RWPE2 (cell line): ENCODE data around the gene PLEKHN1.
A peak's percentile ranks its signal among the peaks of the same experiment; 100 is the strongest.

Experiments
- ATAC-seq: fragments of 200-7000 bp; cut with Tn5 transposase; 3 replicates; pipeline ENCODE4 v1.9.1; 2021; ENCODE audit warnings: low read depth
- DNase-seq: peaks from one replicate; pipeline ENCODE4 v3.0.0-alpha.2; 2020; ENCODE audit warnings: low spot score
- H3K27ac ChIP-seq: fragments of 450-650 bp; 2 replicates; pipeline ENCODE4 v1.5.1; 2017; ENCODE audit warnings: mild to moderate bottlenecking; ENCODE audit not compliant: poor library complexity, severe bottlenecking
- H3K27me3 ChIP-seq: fragments of 250-450 bp; sonication (Bioruptor Pico); 2 replicates; pipeline ENCODE4 v1.5.1; 2021; ENCODE audit warnings: mild to moderate bottlenecking, moderate library complexity; ENCODE audit not compliant: insufficient read depth, poor library complexity, severe bottlenecking
- H3K36me3 ChIP-seq: fragments of 250-450 bp; sonication (Bioruptor Pico); 2 replicates; pipeline ENCODE4 v1.5.1; 2020; ENCODE audit warnings: low read depth, mild to moderate bottlenecking, moderate library complexity
- H3K4me1 ChIP-seq: fragments of 250-450 bp; sonication (Bioruptor Pico); 2 replicates; pipeline ENCODE4 v1.5.1; 2021; ENCODE audit warnings: mild to moderate bottlenecking, moderate library complexity; ENCODE audit not compliant: insufficient read depth, poor library complexity, severe bottlenecking
- H3K4me3 ChIP-seq: fragments of 250-450 bp; sonication (Bioruptor Pico); 2 replicates; pipeline ENCODE4 v1.5.1; 2021; ENCODE audit warnings: mild to moderate bottlenecking, moderate library complexity; ENCODE audit not compliant: severe bottlenecking
- H3K9me3 ChIP-seq: fragments of 250-450 bp; sonication (Bioruptor Pico); 2 replicates; pipeline ENCODE4 v1.5.1; 2021; ENCODE audit warnings: mild to moderate bottlenecking, moderate library complexity; ENCODE audit not compliant: severe bottlenecking
- TF ChIP-seq, protein P1 (sequence below): fragments of 450-650 bp; IDR thresholded peaks from one replicate; pipeline ENCODE4 v1.5.1; 2017; ENCODE audit warnings: mild to moderate bottlenecking, moderate library complexity; ENCODE audit not compliant: poor library complexity, severe bottlenecking

Gene PLEKHN1

GRCh38 chr1:1020000-1020404, 53.7 kb downstream of the PLEKHN1 start, which contains the start of gene AGRN:
TSS of gene AGRN (plus strand) at chr1:1020120. CDS start at chr1:1020173, 53 bp downstream.
- Histone ChIP-seq H3K36me3 (peaks cover 28% of the 10 kb centered on the region), H3K4me1 (peaks cover 23% of the 10 kb centered on the region), H3K27ac (peak within 1 kb of the TSS; percentile 96), H3K27me3 (no peaks in the 10 kb centered on the region), H3K4me3 (peak within 1 kb of the TSS; percentile 99), H3K9me3 (no peaks in the 10 kb centered on the region)
- ATAC-seq = no peak
- TF ChIP-seq, protein P1, sequence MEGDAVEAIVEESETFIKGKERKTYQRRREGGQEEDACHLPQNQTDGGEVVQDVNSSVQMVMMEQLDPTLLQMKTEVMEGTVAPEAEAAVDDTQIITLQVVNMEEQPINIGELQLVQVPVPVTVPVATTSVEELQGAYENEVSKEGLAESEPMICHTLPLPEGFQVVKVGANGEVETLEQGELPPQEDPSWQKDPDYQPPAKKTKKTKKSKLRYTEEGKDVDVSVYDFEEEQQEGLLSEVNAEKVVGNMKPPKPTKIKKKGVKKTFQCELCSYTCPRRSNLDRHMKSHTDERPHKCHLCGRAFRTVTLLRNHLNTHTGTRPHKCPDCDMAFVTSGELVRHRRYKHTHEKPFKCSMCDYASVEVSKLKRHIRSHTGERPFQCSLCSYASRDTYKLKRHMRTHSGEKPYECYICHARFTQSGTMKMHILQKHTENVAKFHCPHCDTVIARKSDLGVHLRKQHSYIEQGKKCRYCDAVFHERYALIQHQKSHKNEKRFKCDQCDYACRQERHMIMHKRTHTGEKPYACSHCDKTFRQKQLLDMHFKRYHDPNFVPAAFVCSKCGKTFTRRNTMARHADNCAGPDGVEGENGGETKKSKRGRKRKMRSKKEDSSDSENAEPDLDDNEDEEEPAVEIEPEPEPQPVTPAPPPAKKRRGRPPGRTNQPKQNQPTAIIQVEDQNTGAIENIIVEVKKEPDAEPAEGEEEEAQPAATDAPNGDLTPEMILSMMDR = no peak
- no peak for DNase-seq

DNA sequence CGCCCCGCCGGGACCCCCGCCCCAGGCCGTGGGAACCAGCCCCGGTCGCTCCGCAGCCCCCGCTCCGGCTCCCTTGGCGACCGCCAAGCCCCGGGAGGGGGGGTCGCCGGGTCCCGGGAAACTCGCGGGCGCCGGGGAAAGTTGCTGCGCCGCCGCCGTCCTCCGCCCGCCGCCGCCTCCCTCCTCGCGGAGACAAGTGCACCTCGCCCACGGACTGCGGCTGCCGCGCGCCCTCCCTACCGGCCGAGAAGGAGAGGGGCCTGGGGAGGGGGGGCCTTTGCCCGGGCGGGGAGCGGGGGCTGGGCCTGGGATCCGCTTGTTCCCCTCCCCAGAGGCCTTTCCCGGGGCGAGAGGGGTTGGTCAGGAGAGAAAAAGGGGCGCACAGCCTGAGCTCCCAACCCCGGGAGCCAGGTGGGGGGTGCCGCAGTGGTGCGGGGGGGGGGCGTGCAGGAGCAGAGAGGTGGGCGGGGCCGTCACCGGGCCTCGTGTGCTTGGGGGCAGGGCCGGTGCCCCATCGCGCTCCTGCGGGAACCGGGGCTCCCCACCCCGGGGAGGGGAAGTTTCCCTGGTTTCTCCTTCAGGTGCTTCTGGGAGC, 54.2 kb downstream of the PLEKHN1 start:
- no peaks in the 10 kb centered on the region for H3K9me3 ChIP-seq
- H3K27me3 ChIP-seq = no peaks in the 10 kb centered on the region
- peak overlapping the region; percentile 99 for H3K4me3 ChIP-seq
- peaks cover 29% of the 10 kb centered on the region for H3K36me3 ChIP-seq
- H3K27ac ChIP-seq = peak overlapping the region; percentile 96
- DNase-seq (no peak), ATAC-seq (no peak)
- H3K4me1 ChIP-seq = peaks cover 23% of the 10 kb centered on the region
- TF ChIP-seq, protein P1 = no peak

DNA sequence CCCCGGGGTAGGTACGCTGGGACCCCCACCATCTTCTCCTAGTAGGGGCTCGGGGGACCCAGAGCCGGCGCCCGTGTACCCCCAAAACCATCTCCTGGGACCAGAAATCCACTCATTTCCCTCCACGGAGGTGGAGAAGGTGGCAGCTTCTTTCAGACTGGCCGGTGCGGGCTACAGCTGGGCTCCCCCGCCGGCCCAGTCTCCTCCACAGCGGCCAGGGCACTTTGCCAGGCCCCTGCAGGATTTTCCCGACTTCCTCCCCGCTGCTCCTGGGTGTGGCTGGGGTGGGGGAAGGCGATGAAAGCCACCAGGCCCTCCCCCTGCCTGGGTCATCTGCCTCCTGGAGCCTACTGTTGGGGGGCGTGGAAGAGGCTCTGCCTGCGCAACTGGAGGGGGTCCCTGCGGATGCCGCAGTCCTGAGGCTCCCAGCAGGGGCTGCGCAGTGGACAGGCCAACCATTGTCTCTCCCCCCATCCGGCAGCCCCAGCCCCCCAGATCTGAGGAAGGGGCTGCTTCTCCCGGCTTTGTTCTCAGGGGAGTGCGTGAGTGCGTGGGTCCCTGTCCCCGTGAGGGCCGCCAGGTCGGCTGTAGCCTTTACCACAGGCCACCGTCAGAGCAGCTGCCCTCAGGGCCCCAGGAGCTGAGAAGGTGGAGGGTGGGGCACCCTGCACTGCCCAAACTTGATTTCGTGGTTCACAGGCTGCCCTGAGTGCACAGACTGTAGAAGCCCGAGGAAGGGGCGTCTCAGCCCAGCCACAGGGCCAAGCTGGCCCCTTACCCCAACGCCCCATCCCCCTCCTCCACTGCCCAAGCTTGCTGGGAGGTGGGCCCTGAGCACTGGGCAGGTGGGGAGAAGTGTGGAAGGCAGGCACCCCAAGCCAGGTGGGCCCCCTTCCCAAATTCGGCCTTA, 55.0 kb downstream of the PLEKHN1 start:
- peak; percentile 44 for ATAC-seq
- peaks cover 29% of the 10 kb centered on the region for H3K4me1 ChIP-seq

GRCh38 chr1:1021920-1022259, 55.6 kb downstream of the PLEKHN1 start:
- peaks cover 42% of the 10 kb centered on the region for H3K36me3 ChIP-seq
- ATAC-seq (peak; percentile 47), DNase-seq (no peak)
- no peaks in the 10 kb centered on the region for H3K9me3 ChIP-seq
- H3K4me3 ChIP-seq = peak overlapping the region; percentile 99
- peak overlapping the region; percentile 96 for H3K27ac ChIP-seq
- TF ChIP-seq, protein P1 = no peak
- no peaks in the 10 kb centered on the region for H3K27me3 ChIP-seq
- H3K4me1 ChIP-seq = peaks cover 29% of the 10 kb centered on the region

More for the DNA sequence above, 55.0 kb downstream of the PLEKHN1 start:
- no peak for DNase-seq
- Histone ChIP-seq H3K36me3 (peaks cover 36% of the 10 kb centered on the region), H3K4me3 (peak overlapping the region; percentile 99), H3K27me3 (no peaks in the 10 kb centered on the region), H3K9me3 (no peaks in the 10 kb centered on the region), H3K27ac (peak overlapping the region; percentile 96)
- TF ChIP-seq, protein P1 = no peak
